Endothelial cell (in vitro differentiated cells): ENCODE results near the gene CES5A. TPM values are rescaled to one million over a fixed set of nuclear protein-coding genes. Genes with fewer than 3 reads are reported as not detected.
"Not testable (repeated sequence)": the region's sequence is repeated elsewhere in the genome, so short reads cannot be mapped to it uniquely, and the experiment has no call there.

Source experiments
- DNase-seq: peaks from one replicate; pipeline ENCODE4 v3.0.0; 2021; ENCODE audit warnings: low spot score
- H3K27ac Mint-ChIP-seq: one replicate; pipeline ENCODE4 v1.8.0; 2021; ENCODE audit warnings: mixed read lengths, inconsistent platforms; ENCODE audit not compliant: unreplicated experiment
- H3K27me3 Mint-ChIP-seq: one replicate; pipeline ENCODE4 v1.8.0; 2021; ENCODE audit warnings: mild to moderate bottlenecking, moderate library complexity, mixed read lengths, inconsistent platforms; ENCODE audit not compliant: unreplicated experiment
- H3K36me3 Mint-ChIP-seq: one replicate; pipeline ENCODE4 v1.8.0; 2021; ENCODE audit warnings: mild to moderate bottlenecking, low read depth, mixed read lengths, inconsistent platforms; ENCODE audit not compliant: unreplicated experiment
- H3K4me1 Mint-ChIP-seq: one replicate; pipeline ENCODE4 v1.8.0; 2021; ENCODE audit warnings: mild to moderate bottlenecking, mixed read lengths, inconsistent platforms; ENCODE audit not compliant: unreplicated experiment
- H3K4me3 Mint-ChIP-seq: one replicate; pipeline ENCODE4 v1.8.0; 2021; ENCODE audit warnings: mild to moderate bottlenecking, mixed read lengths, inconsistent platforms; ENCODE audit not compliant: unreplicated experiment
- H3K9me3 Mint-ChIP-seq: one replicate; pipeline ENCODE4 v1.8.0; 2021; ENCODE audit warnings: mixed read lengths, inconsistent platforms; ENCODE audit not compliant: unreplicated experiment
- CTCF ChIP-seq: fragments of 200-600 bp; sonication (generic); IDR thresholded peaks from one replicate; pipeline ENCODE4 v1.5.0; 2021; ENCODE audit warnings: antibody characterized with exemption; ENCODE audit not compliant: unreplicated experiment
- total RNA-seq: library from RNA; stranded (reverse); fragmentation: NEBNext Ultra II Directional; extraction: Animal tissue kit (Norgen Biotek cat#: 25700); gene quantifications from one replicate; pipeline ENCODE4 v1.2.1, GENCODE V29; 2021; ENCODE audit not compliant: unreplicated experiment

The CES5A gene
- total RNA-seq, 1 donor from 2014 or later = not detected

- no peak for TF ChIP-seq CTCF
- Mint-ChIP-seq H3K27me3 (peaks cover 5% of the 10 kb centered on the region), H3K4me3 (no peak overlapping the region), H3K36me3 (no peaks in the 10 kb centered on the region), H3K9me3 (no peaks in the 10 kb centered on the region), H3K27ac (no peak overlapping the region), H3K4me1 (no peaks in the 10 kb centered on the region)
- DNase-seq = no peak
Observed at GRCh38 chr16:55836158-55836611, 39.0 kb downstream of the CES5A start.

GRCh38 chr16:55835581-55835980, 39.6 kb downstream of the CES5A start:
- H3K9me3 Mint-ChIP-seq = no peaks in the 10 kb centered on the region
- DNase-seq = no peak

GRCh38 chr16:55835173-55835572, 40.0 kb downstream of the CES5A start:
- H3K36me3 Mint-ChIP-seq, H3K27me3 Mint-ChIP-seq, DNase-seq, H3K27ac Mint-ChIP-seq, H3K4me3 Mint-ChIP-seq, H3K4me1 Mint-ChIP-seq, H3K9me3 Mint-ChIP-seq: not testable (repeated sequence)

More at GRCh38 chr16:55835581-55835980, 39.6 kb downstream of the CES5A start:
- no peak for TF ChIP-seq CTCF
- no peaks in the 10 kb centered on the region for H3K36me3 Mint-ChIP-seq
- H3K4me3 Mint-ChIP-seq = no peak overlapping the region
- H3K27me3 Mint-ChIP-seq = peaks cover 5% of the 10 kb centered on the region
- H3K27ac Mint-ChIP-seq = no peak overlapping the region
- H3K4me1 Mint-ChIP-seq = no peaks in the 10 kb centered on the region

- Mint-ChIP-seq H3K9me3 (no peaks in the 10 kb centered on the region), H3K27me3 (peaks cover 7% of the 10 kb centered on the region), H3K27ac (no peak overlapping the region), H3K4me1 (no peaks in the 10 kb centered on the region), H3K4me3 (no peak overlapping the region), H3K36me3 (no peaks in the 10 kb centered on the region)
- no peak for DNase-seq
- TF ChIP-seq CTCF = no peak
Observed at GRCh38 chr16:55834049-55834448, 41.1 kb downstream of the CES5A start.

GRCh38 chr16:55832773-55833691, 42.1 kb downstream of the CES5A start, which contains the start of gene CES1:
Gene CES1 (minus strand): TSS chr16:55833096. CDS start chr16:55833055, 41 bp downstream.
- Mint-ChIP-seq H3K27ac (no peak within 1 kb of the TSS), H3K4me3 (no peak within 1 kb of the TSS), H3K27me3 (peaks cover 7% of the 10 kb centered on the region), H3K36me3 (no peaks in the 10 kb centered on the region), H3K9me3 (no peaks in the 10 kb centered on the region), H3K4me1 (no peaks in the 10 kb centered on the region)
- TF ChIP-seq CTCF = no peak
- DNase-seq = peak; percentile 18
